OCI-LY1 (cell line): ENCODE results near the gene TBC1D26.
"Not testable (repeated sequence)": the region's sequence is repeated elsewhere in the genome, so short reads cannot be mapped to it uniquely, and the experiment has no call there.

Experiments
- CTCF ChIP-seq: fragments of 200-600 bp; sonication (generic), shearing (Covaris generic); IDR thresholded peaks from 2 replicates; pipeline ENCODE4 v1.5.1; 2017; ENCODE audit warnings: mild to moderate bottlenecking, antibody characterized with exemption, low read length, moderate library complexity, mixed read lengths
- EZH2 ChIP-seq: fragments of 200-600 bp; sonication (generic), shearing (Covaris generic); IDR thresholded peaks from 2 replicates; pipeline ENCODE4 v1.8.0; 2017; ENCODE audit warnings: borderline replicate concordance, mixed run types, mild to moderate bottlenecking, antibody characterized with exemption, low read length, moderate library complexity, mixed read lengths

- not testable (repeated sequence) for TF ChIP-seq CTCF, EZH2
These were observed 32.6 kb upstream of the TBC1D26 start, which contains the start of gene ZNF286A for GRCh38 chr17:15699413-15699924.
